ENCODE data around the gene TMEM233.

The TMEM233 gene

DNA sequence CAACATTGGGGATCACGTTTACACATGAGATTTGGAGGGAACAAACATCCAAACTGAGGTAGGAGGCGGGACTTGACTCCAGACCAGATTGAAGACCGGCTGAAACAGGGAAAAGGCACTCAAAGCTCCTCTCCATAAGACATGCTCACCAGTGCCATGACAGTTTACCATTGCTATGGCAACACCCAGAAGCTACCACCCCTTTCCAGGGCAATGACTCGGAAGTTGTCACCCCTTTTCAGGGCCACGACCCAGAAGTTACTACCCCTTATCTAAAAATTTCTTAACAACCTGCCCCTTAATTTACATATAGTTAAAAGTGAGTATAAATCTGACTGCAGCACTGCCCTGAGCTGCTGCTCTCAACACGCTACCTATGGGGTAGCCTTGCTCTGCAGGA lies 34.1 kb downstream of the TMEM233 start:
- CTCF ChIA-PET: no interaction called here
- TF ChIP-seq, protein P1, sequence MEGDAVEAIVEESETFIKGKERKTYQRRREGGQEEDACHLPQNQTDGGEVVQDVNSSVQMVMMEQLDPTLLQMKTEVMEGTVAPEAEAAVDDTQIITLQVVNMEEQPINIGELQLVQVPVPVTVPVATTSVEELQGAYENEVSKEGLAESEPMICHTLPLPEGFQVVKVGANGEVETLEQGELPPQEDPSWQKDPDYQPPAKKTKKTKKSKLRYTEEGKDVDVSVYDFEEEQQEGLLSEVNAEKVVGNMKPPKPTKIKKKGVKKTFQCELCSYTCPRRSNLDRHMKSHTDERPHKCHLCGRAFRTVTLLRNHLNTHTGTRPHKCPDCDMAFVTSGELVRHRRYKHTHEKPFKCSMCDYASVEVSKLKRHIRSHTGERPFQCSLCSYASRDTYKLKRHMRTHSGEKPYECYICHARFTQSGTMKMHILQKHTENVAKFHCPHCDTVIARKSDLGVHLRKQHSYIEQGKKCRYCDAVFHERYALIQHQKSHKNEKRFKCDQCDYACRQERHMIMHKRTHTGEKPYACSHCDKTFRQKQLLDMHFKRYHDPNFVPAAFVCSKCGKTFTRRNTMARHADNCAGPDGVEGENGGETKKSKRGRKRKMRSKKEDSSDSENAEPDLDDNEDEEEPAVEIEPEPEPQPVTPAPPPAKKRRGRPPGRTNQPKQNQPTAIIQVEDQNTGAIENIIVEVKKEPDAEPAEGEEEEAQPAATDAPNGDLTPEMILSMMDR (IDR thresholded peaks at IDR 0.05; ENCODE audit: control extremely low read depth, extremely low read depth, low read depth, missing control alignments): no peak
- no peak for DNase-seq (ENCODE audit: extremely low spot score)
- POLR2A ChIA-PET: no interaction called here

DNA sequence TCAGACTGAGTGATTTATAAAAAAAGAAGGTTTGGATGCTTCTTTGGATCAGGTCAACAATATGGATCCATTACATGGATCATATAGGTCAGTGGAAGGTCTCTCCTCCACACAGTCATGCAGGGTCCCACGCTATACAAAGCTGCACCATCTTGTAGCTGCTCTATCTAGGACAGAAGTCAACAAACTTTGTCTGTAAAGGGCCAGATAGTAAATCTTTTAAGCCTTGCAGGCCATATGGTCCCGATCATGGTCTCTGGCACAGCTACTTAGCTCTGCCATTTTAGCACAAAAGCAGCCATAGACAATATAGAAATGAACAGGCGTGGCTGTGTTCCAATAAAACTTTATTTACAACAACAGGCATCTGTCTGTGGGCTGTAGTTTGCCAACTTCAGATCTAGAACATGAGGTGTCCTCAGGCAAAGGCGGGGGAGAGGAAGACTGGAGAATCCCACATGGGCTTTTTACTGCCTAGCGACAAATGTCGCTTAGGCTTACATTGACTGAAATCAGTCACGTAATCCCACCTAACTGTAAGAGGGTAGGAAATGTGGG lies 36.7 kb downstream of the TMEM233 start:
- POLR2A ChIA-PET: no interaction called here
- TF ChIP-seq, protein P1 (IDR thresholded peaks at IDR 0.05; ENCODE audit: control extremely low read depth, extremely low read depth, low read depth, missing control alignments): no peak

DNA sequence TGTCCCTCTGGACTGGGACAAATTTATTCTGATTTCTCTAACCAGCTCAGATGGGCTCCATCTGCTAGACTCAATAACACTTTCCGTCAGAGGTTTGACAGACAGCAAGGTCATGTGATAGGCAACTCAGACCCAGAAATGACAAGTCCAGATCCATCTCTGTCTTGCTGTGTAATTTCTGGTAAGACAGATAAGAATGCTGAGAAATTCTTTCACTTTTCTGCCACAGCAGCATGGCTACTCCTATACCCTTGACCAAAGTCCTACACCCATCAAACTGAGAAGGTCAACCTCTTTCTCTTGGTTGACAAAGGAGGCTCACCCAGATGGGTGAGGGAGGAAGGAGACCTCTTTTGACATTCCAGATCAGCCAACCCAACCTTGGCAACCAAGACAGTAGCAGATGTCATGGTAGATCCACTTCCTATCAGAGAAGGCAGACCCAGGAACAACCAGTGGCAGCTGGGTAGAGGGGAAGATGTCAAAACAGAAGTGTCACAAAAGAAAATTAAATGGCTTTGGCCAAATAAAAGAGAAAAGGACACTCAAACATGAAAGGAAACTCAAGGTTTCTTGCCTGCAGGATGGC lies 37.5 kb downstream of the TMEM233 start:
- CTCF ChIA-PET: no interaction called here
- TF ChIP-seq, protein P1 (IDR thresholded peaks at IDR 0.05; ENCODE audit: control extremely low read depth, extremely low read depth, low read depth, missing control alignments): no peak
- DNase-seq (ENCODE audit: extremely low spot score): no peak
- POLR2A ChIA-PET: no interaction called here

More for the DNA sequence above, 36.7 kb downstream of the TMEM233 start:
- CTCF ChIA-PET: no interaction called here
- DNase-seq (ENCODE audit: extremely low spot score): no peak

DNA sequence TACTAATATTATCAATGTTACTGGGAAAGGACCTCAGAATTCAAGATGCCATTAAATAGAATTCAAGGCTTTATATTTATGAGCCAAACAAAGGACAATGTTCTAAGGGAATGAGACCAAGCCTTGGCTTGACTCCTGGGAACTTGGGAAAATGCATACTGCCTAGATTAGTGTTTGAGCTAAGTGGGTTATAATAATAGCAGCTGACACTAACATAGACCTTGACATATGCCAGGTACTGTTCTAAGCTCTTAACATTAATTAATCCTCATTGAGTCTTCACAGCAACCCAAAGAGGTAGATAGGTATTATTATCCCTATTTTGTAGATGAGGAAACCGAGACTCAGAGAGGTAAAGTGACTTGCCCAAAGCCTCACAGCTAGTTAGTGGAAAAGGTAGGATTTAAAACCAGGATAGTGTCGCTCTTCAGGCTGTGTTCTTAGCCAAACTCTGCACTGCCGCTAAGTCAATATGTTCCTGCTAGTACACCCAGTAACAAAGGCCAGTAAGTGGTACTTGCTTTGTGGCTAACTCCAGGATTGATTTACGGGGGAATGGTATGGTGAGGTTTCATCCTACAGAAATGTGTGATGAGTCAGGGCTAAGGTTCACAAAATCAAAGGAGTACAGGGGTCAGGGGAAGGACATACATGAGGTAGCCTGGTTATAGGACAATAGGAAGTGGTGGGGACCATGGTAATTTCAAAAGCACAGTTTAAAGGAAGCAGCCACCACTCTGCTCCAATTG lies 38.5 kb downstream of the TMEM233 start:
- POLR2A ChIA-PET: no interaction called here
- CTCF ChIA-PET: no interaction called here
- TF ChIP-seq, protein P1 (IDR thresholded peaks at IDR 0.05; ENCODE audit: control extremely low read depth, extremely low read depth, low read depth, missing control alignments): no peak
- no peak for DNase-seq (ENCODE audit: extremely low spot score)

DNA sequence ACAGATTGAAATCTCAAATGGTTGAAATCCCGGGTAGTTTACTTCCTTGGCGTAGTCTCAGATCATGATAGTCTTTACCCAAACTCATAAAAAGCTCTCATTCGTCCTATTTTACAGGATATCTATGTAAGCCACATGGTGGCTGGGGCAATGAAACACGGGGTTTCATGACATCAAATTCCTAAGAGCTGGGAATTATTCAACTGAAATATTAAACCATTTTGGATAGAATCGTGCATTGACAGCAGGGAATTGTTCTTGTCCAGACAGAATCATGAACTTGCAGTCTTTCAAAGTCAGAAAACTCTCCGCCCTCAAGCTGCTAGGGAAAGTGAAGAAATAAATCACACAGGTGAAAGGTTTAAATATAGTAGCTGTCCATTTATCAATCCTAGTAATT lies 41.2 kb downstream of the TMEM233 start:
- CTCF ChIA-PET: no interaction called here
- DNase-seq (ENCODE audit: extremely low spot score): no peak
- POLR2A ChIA-PET: no interaction called here
- TF ChIP-seq, protein P1 (IDR thresholded peaks at IDR 0.05; ENCODE audit: control extremely low read depth, extremely low read depth, low read depth, missing control alignments): no peak

DNA sequence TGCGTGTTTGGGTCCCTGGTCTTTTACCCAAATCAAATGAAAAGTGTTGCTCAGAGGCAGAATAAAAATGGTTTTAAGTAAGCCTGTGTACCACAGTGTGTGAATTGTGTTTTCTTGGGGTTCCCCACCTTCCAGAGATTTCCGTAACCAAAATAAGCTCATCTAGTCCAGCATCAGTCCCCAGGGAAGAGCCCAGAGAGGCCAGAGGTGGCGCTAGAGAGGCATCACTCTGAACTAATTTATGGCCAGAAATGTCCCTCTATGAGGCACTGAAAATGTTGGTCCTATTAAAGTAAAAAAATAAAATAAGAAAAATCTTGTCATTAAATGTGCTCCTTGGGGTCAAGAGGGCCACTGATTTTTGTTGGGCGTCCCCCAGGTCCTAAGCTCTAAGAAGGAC lies 49.4 kb downstream of the TMEM233 start:
- ChIA-PET POLR2A (no interaction called here), CTCF (interaction anchor here (0.8 to 2.6 kb wide), 4 partner anchors 15 to 199 kb away, joined by 3 to 6 read pairs (median 3); partner anchors contain the start of gene PRKAB1)
- DNase-seq (ENCODE audit: extremely low spot score): no peak
- TF ChIP-seq, protein P1 (IDR thresholded peaks at IDR 0.05; ENCODE audit: control extremely low read depth, extremely low read depth, low read depth, missing control alignments): peak; percentile 10
